ENCODE measurements around the gene ARHGEF4. TPM values are rescaled to one million over a fixed set of nuclear protein-coding genes. Genes with fewer than 3 reads are reported as not detected.

ARHGEF4 gene
- total RNA-seq, 4 donors from 2014 or later = 108 to 378 (median 134) TPM

GRCh38 chr2:130877258-130877657 lies 40.5 kb downstream of the ARHGEF4 start:
- DNase-seq (ENCODE audit: low spot score in 2 of 2) = no peak
- Histone ChIP-seq H3K4me3 (no peak overlapping the region), H3K4me1 (peaks cover 3% of the 10 kb centered on the region), H3K27ac (no peak overlapping the region), H3K27me3 (no peaks in the 10 kb centered on the region), H3K9me3 (no peaks in the 10 kb centered on the region), H3K36me3 (no peaks in the 10 kb centered on the region)
- WGBS = 68% methylated on average over 3 of the region's 5 CpGs
- no peak for TF ChIP-seq EP300 (IDR thresholded peaks at IDR 0.05)
- TF ChIP-seq CTCF (IDR thresholded peaks at IDR 0.05) = no peak
- TF ChIP-seq POLR2AphosphoS5 (IDR thresholded peaks at IDR 0.05) = no peak
- TF ChIP-seq POLR2A (IDR thresholded peaks at IDR 0.05) = no peak

- no peaks in the 10 kb centered on the region for H3K9me3 ChIP-seq
- no peak overlapping the region for H3K27ac ChIP-seq
- DNase-seq (ENCODE audit: low spot score in 2 of 2) = peak in 1 of 2 donors; percentile 20
- no peak overlapping the region for H3K4me3 ChIP-seq
- H3K36me3 ChIP-seq = no peaks in the 10 kb centered on the region
- H3K27me3 ChIP-seq = no peaks in the 10 kb centered on the region
- TF ChIP-seq EP300 (IDR thresholded peaks at IDR 0.05) = no peak
- TF ChIP-seq POLR2AphosphoS5 (IDR thresholded peaks at IDR 0.05) = no peak
- TF ChIP-seq CTCF (IDR thresholded peaks at IDR 0.05) = no peak
- TF ChIP-seq POLR2A (IDR thresholded peaks at IDR 0.05) = no peak
- peaks cover 10% of the 10 kb centered on the region for H3K4me1 ChIP-seq
- 55% methylated on average over 3 of the region's 3 CpGs for WGBS
Measured at GRCh38 chr2:130878316-130878715, 41.6 kb downstream of the ARHGEF4 start.

GRCh38 chr2:130878933-130879332 lies 42.2 kb downstream of the ARHGEF4 start:
- 81% methylated on average over 2 of the region's 2 CpGs for WGBS
- TF ChIP-seq POLR2AphosphoS5 (IDR thresholded peaks at IDR 0.05) (no peak), EP300 (IDR thresholded peaks at IDR 0.05) (no peak), POLR2A (IDR thresholded peaks at IDR 0.05) (no peak), CTCF (IDR thresholded peaks at IDR 0.05) (no peak)
- DNase-seq (ENCODE audit: low spot score in 2 of 2) = no peak

GRCh38 chr2:130882111-130882690 lies 45.5 kb downstream of the ARHGEF4 start:
- WGBS = 64% methylated on average over 6 of the region's 6 CpGs
- no peak for DNase-seq (ENCODE audit: low spot score in 2 of 2)
- Histone ChIP-seq H3K36me3 (no peaks in the 10 kb centered on the region), H3K27me3 (no peaks in the 10 kb centered on the region), H3K4me3 (no peak overlapping the region), H3K4me1 (peaks cover 21% of the 10 kb centered on the region), H3K27ac (no peak overlapping the region), H3K9me3 (no peaks in the 10 kb centered on the region)
- TF ChIP-seq CTCF (IDR thresholded peaks at IDR 0.05) = no peak

More at GRCh38 chr2:130878933-130879332, 42.2 kb downstream of the ARHGEF4 start:
- no peaks in the 10 kb centered on the region for H3K27me3 ChIP-seq
- no peak overlapping the region for H3K27ac ChIP-seq
- peaks cover 16% of the 10 kb centered on the region for H3K4me1 ChIP-seq
- no peaks in the 10 kb centered on the region for H3K36me3 ChIP-seq
- H3K4me3 ChIP-seq = no peak overlapping the region
- no peaks in the 10 kb centered on the region for H3K9me3 ChIP-seq

GRCh38 chr2:130882991-130883390 lies 46.3 kb downstream of the ARHGEF4 start:
- 72% methylated on average over 6 of the region's 6 CpGs for WGBS
- H3K4me3 ChIP-seq = no peak overlapping the region
- no peaks in the 10 kb centered on the region for H3K9me3 ChIP-seq
- no peaks in the 10 kb centered on the region for H3K27me3 ChIP-seq
- DNase-seq (ENCODE audit: low spot score in 2 of 2) = no peak
- TF ChIP-seq POLR2AphosphoS5 (IDR thresholded peaks at IDR 0.05) (no peak), POLR2A (IDR thresholded peaks at IDR 0.05) (no peak), EP300 (IDR thresholded peaks at IDR 0.05) (no peak), CTCF (IDR thresholded peaks at IDR 0.05) (no peak)
- H3K4me1 ChIP-seq = peaks cover 21% of the 10 kb centered on the region
- no peaks in the 10 kb centered on the region for H3K36me3 ChIP-seq
- H3K27ac ChIP-seq = peak overlapping the region; percentile 65

Data from suprapubic skin (tissue), 4 donors.